ENCODE results near the gene SYNGR3.
A peak's percentile ranks its signal among the peaks of the same experiment; 100 is the strongest.

The SYNGR3 gene

DNA sequence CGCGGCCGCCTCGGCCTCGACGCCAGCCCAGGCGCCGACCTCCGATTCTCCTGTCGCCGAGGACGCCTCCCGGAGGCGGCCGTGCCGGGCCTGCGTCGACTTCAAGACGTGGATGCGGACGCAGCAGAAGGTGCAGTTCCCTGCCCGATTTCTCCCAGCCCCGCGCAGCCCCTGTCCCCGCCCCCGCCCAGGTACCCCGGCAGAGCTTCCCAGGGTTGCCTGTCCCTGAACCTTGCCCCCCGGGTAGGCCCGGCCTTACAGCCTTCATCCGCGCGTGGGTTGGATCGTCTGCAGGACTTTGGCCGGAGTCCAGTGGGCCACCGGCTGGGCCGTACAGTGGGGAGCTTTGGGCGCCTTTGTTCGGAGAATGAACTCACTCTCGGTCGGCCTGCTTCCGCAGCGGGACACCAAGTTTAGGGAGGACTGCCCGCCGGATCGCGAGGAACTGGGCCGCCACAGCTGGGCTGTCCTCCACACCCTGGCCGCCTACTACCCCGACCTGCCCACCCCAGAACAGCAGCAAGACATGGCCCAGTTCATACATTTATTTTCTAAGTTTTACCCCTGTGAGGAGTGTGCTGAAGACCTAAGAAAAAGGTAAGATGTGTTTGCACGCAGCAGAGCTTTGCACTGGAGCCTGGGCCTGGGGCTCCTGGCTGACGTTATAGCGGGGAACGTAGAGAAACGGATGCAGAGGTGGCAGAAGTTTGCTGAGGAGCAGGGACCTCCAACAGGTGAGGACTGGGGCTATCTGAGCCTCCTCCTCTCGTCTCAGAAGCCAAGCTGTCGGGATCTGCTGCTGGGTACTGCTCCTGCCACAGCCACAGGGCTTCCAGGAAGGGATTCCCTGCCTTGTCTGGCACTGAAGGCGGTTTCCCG, 5.2 kb upstream of the SYNGR3 start:
- DNase-seq (ENCODE audit: extremely low read depth, low read depth) = no peak
- peak overlapping the region; percentile 70 for H3K4me3 ChIP-seq (replicated peaks; ENCODE audit: low read depth, low read length)
- no peak for TF ChIP-seq CTCF (IDR thresholded peaks at IDR 0.05; ENCODE audit: low read depth, low read length, missing control alignments)

DNA sequence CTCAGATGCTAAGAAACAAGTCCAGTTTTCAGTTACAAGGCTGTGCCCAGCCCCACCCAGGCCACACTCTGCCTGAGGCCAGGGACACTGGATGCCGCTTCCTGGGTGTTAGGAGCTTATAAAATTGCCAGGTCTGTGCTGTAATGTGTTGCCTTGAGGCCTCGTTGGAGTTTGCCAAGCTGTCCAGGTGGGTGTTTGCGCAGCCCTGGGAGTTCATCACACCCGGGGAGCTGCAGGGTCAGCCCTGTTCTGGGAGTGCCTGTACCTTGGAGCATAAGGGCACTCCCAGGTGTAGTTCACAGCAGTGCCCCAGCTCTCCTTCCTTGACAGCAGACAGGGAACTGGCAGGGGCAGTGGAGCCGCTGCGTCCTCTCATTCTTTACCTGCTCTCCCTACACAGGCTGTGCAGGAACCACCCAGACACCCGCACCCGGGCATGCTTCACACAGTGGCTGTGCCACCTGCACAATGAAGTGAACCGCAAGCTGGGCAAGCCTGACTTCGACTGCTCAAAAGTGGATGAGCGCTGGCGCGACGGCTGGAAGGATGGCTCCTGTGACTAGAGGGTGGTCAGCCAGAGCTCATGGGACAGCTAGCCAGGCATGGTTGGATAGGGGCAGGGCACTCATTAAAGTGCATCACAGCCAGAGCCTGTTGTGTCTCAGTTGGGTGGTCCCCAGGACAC, 4.2 kb upstream of the SYNGR3 start:
- no peak for DNase-seq (ENCODE audit: extremely low read depth, low read depth)
- no peak for TF ChIP-seq CTCF (IDR thresholded peaks at IDR 0.05; ENCODE audit: low read depth, low read length, missing control alignments)
- peak overlapping the region; percentile 70 for H3K4me3 ChIP-seq (replicated peaks; ENCODE audit: low read depth, low read length)

DNA sequence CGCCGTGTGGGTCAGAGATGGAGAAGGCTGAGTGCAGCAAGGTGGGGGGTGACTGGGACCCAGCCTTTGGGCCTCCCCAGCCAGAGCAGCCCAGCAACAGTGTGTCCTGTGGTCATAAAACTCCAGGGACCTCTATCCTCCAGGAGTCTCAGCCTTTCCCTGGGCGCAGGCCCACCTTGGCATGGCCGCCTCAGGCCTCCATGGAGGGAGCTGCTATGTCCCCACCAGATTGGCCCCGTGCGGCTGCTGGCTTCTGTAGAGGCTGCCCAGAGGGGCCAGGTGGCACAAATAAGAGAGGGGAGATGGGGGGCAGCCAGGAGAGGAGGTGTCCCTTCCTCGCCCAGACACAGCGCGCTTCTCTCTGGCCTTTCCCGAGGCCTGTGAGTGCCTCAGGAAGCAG, 2.6 kb upstream of the SYNGR3 start:
- DNase-seq (ENCODE audit: extremely low read depth, low read depth) = no peak
- H3K4me3 ChIP-seq (replicated peaks; ENCODE audit: low read depth, low read length) = no peak overlapping the region
- no peak for TF ChIP-seq CTCF (IDR thresholded peaks at IDR 0.05; ENCODE audit: low read depth, low read length, missing control alignments)

GRCh38 chr16:1990101-1990350, 256 bp downstream of the SYNGR3 start:
- no peak for TF ChIP-seq CTCF (IDR thresholded peaks at IDR 0.05; ENCODE audit: low read depth, low read length, missing control alignments)
- no peak overlapping the region for H3K4me3 ChIP-seq (replicated peaks; ENCODE audit: low read depth, low read length)
- DNase-seq (ENCODE audit: extremely low read depth, low read depth) = no peak

GRCh38 chr16:1990351-1991134, 773 bp downstream of the SYNGR3 start:
- no peak for TF ChIP-seq CTCF (IDR thresholded peaks at IDR 0.05; ENCODE audit: low read depth, low read length, missing control alignments)
- no peak overlapping the region for H3K4me3 ChIP-seq (replicated peaks; ENCODE audit: low read depth, low read length)
- no peak for DNase-seq (ENCODE audit: extremely low read depth, low read depth)

- DNase-seq (ENCODE audit: extremely low read depth, low read depth) = no peak
- TF ChIP-seq CTCF (IDR thresholded peaks at IDR 0.05; ENCODE audit: low read depth, low read length, missing control alignments) = no peak
- no peak overlapping the region for H3K4me3 ChIP-seq (replicated peaks; ENCODE audit: low read depth, low read length)
Observed at GRCh38 chr16:1991135-1991551, 1.4 kb downstream of the SYNGR3 start.

All from HFF-Myc (cell line).